ENCODE data around the gene ADGRG6.

The ADGRG6 gene

GRCh38 chr6:142455957-142456589 is 154.3 kb downstream of the ADGRG6 start:
- no peak for DNase-seq (ENCODE audit: insufficient read length, low spot score)
- FAIRE-seq: no peak
- no peak for TF ChIP-seq SPI1 (IDR thresholded peaks at IDR 0.05; ENCODE audit: low read depth, low read length)
- no peak for TF ChIP-seq POLR2AphosphoS5 (IDR thresholded peaks at IDR 0.05; ENCODE audit: low read depth, low read length)
- TF ChIP-seq TAF1 (IDR thresholded peaks at IDR 0.05; ENCODE audit: low read depth, low read length): no peak
- no peak for TF ChIP-seq POU2F2 (IDR thresholded peaks at IDR 0.05; ENCODE audit: low read depth, low read length)
- TF ChIP-seq PAX5 (IDR thresholded peaks at IDR 0.05; ENCODE audit: insufficient read depth, low read length, severe bottlenecking): no peak
- no peak for TF ChIP-seq POLR2A (IDR thresholded peaks at IDR 0.05; ENCODE audit: low read depth, low read length)

- TF ChIP-seq POLR2AphosphoS5 (IDR thresholded peaks at IDR 0.05; ENCODE audit: low read depth, low read length) (no peak), TAF1 (IDR thresholded peaks at IDR 0.05; ENCODE audit: low read depth, low read length) (no peak), PAX5 (IDR thresholded peaks at IDR 0.05; ENCODE audit: insufficient read depth, low read length, severe bottlenecking) (no peak), POLR2A (IDR thresholded peaks at IDR 0.05; ENCODE audit: low read depth, low read length) (no peak), SPI1 (IDR thresholded peaks at IDR 0.05; ENCODE audit: low read depth, low read length) (no peak), POU2F2 (IDR thresholded peaks at IDR 0.05; ENCODE audit: low read depth, low read length) (no peak)
- no peak for FAIRE-seq
- DNase-seq (ENCODE audit: insufficient read length, low spot score): no peak
These were observed 156.0 kb downstream of the ADGRG6 start for GRCh38 chr6:142457638-142458406.

GRCh38 chr6:142458836-142459235 is 157.0 kb downstream of the ADGRG6 start:
- no peak for TF ChIP-seq SPI1 (IDR thresholded peaks at IDR 0.05; ENCODE audit: low read depth, low read length)
- TF ChIP-seq POLR2AphosphoS5 (IDR thresholded peaks at IDR 0.05; ENCODE audit: low read depth, low read length): no peak
- TF ChIP-seq TAF1 (IDR thresholded peaks at IDR 0.05; ENCODE audit: low read depth, low read length): no peak
- TF ChIP-seq POU2F2 (IDR thresholded peaks at IDR 0.05; ENCODE audit: low read depth, low read length): no peak
- TF ChIP-seq PAX5 (IDR thresholded peaks at IDR 0.05; ENCODE audit: insufficient read depth, low read length, severe bottlenecking): no peak
- TF ChIP-seq POLR2A (IDR thresholded peaks at IDR 0.05; ENCODE audit: low read depth, low read length): no peak
- DNase-seq (ENCODE audit: insufficient read length, low spot score) (no peak), FAIRE-seq (no peak)

GRCh38 chr6:142459271-142459670 is 157.5 kb downstream of the ADGRG6 start:
- FAIRE-seq: no peak
- no peak for TF ChIP-seq POLR2AphosphoS5 (IDR thresholded peaks at IDR 0.05; ENCODE audit: low read depth, low read length)
- TF ChIP-seq POLR2A (IDR thresholded peaks at IDR 0.05; ENCODE audit: low read depth, low read length): no peak
- no peak for TF ChIP-seq TAF1 (IDR thresholded peaks at IDR 0.05; ENCODE audit: low read depth, low read length)
- TF ChIP-seq SPI1 (IDR thresholded peaks at IDR 0.05; ENCODE audit: low read depth, low read length): no peak
- TF ChIP-seq PAX5 (IDR thresholded peaks at IDR 0.05; ENCODE audit: insufficient read depth, low read length, severe bottlenecking): no peak
- TF ChIP-seq POU2F2 (IDR thresholded peaks at IDR 0.05; ENCODE audit: low read depth, low read length): no peak
- no peak for DNase-seq (ENCODE audit: insufficient read length, low spot score)

GRCh38 chr6:142462260-142462659 is 160.5 kb downstream of the ADGRG6 start:
- DNase-seq (ENCODE audit: insufficient read length, low spot score) (no peak), FAIRE-seq (no peak)
- no peak for TF ChIP-seq SPI1 (IDR thresholded peaks at IDR 0.05; ENCODE audit: low read depth, low read length)
- no peak for TF ChIP-seq PAX5 (IDR thresholded peaks at IDR 0.05; ENCODE audit: insufficient read depth, low read length, severe bottlenecking)
- no peak for TF ChIP-seq POLR2A (IDR thresholded peaks at IDR 0.05; ENCODE audit: low read depth, low read length)
- no peak for TF ChIP-seq POLR2AphosphoS5 (IDR thresholded peaks at IDR 0.05; ENCODE audit: low read depth, low read length)
- TF ChIP-seq TAF1 (IDR thresholded peaks at IDR 0.05; ENCODE audit: low read depth, low read length): no peak
- no peak for TF ChIP-seq POU2F2 (IDR thresholded peaks at IDR 0.05; ENCODE audit: low read depth, low read length)

GRCh38 chr6:142463988-142464387 is 162.2 kb downstream of the ADGRG6 start:
- DNase-seq (ENCODE audit: insufficient read length, low spot score) (no peak), FAIRE-seq (no peak)
- TF ChIP-seq SPI1 (IDR thresholded peaks at IDR 0.05; ENCODE audit: low read depth, low read length): no peak
- no peak for TF ChIP-seq POLR2A (IDR thresholded peaks at IDR 0.05; ENCODE audit: low read depth, low read length)
- no peak for TF ChIP-seq POLR2AphosphoS5 (IDR thresholded peaks at IDR 0.05; ENCODE audit: low read depth, low read length)

- FAIRE-seq: no peak
- TF ChIP-seq TAF1 (IDR thresholded peaks at IDR 0.05; ENCODE audit: low read depth, low read length) (no peak), SPI1 (IDR thresholded peaks at IDR 0.05; ENCODE audit: low read depth, low read length) (no peak), POLR2A (IDR thresholded peaks at IDR 0.05; ENCODE audit: low read depth, low read length) (no peak), PAX5 (IDR thresholded peaks at IDR 0.05; ENCODE audit: insufficient read depth, low read length, severe bottlenecking) (no peak), POU2F2 (IDR thresholded peaks at IDR 0.05; ENCODE audit: low read depth, low read length) (no peak), POLR2AphosphoS5 (IDR thresholded peaks at IDR 0.05; ENCODE audit: low read depth, low read length) (no peak)
- no peak for DNase-seq (ENCODE audit: insufficient read length, low spot score)
These were observed 167.4 kb downstream of the ADGRG6 start for GRCh38 chr6:142469220-142469619.

- TF ChIP-seq TAF1 (IDR thresholded peaks at IDR 0.05; ENCODE audit: low read depth, low read length) (no peak), POLR2AphosphoS5 (IDR thresholded peaks at IDR 0.05; ENCODE audit: low read depth, low read length) (no peak), PAX5 (IDR thresholded peaks at IDR 0.05; ENCODE audit: insufficient read depth, low read length, severe bottlenecking) (no peak), SPI1 (IDR thresholded peaks at IDR 0.05; ENCODE audit: low read depth, low read length) (no peak), POU2F2 (IDR thresholded peaks at IDR 0.05; ENCODE audit: low read depth, low read length) (no peak), POLR2A (IDR thresholded peaks at IDR 0.05; ENCODE audit: low read depth, low read length) (no peak)
- FAIRE-seq (no peak), DNase-seq (ENCODE audit: insufficient read length, low spot score) (no peak)
These were observed 168.6 kb downstream of the ADGRG6 start for GRCh38 chr6:142470421-142470820.

GRCh38 chr6:142474531-142475289 is 172.9 kb downstream of the ADGRG6 start:
- DNase-seq (ENCODE audit: insufficient read length, low spot score) (no peak), FAIRE-seq (peak; percentile 83)

More at GRCh38 chr6:142474531-142475289, 172.9 kb downstream of the ADGRG6 start:
- TF ChIP-seq TAF1 (IDR thresholded peaks at IDR 0.05; ENCODE audit: low read depth, low read length): no peak
- no peak for TF ChIP-seq POLR2AphosphoS5 (IDR thresholded peaks at IDR 0.05; ENCODE audit: low read depth, low read length)
- no peak for TF ChIP-seq POLR2A (IDR thresholded peaks at IDR 0.05; ENCODE audit: low read depth, low read length)
- TF ChIP-seq POU2F2 (IDR thresholded peaks at IDR 0.05; ENCODE audit: low read depth, low read length): no peak
